Measurements from ENCODE around the gene IGSF9.

IGSF9 gene

GRCh38 chr1:159981351-159982055, 36.1 kb upstream of the IGSF9 start:
- Histone ChIP-seq H3K27ac (ENCODE audit: low read depth, low read length) (no peak overlapping the region), H3K9ac (ENCODE audit: low read length) (no peak overlapping the region), H3F3A (ENCODE audit: insufficient read depth) (no peaks in the 10 kb centered on the region), H3K9me2 (replicated peaks; ENCODE audit: insufficient read depth, low read length) (no peaks in the 10 kb centered on the region), H2AFZ (ENCODE audit: low read depth, low read length, severe bottlenecking) (no peak overlapping the region), H3K4me3 (ENCODE audit: insufficient read depth, low read length, poor library complexity, severe bottlenecking) (no peak overlapping the region), H4K20me1 (ENCODE audit: low read depth, low read length) (no peaks in the 10 kb centered on the region), H3K27me3 (ENCODE audit: low read length) (no peaks in the 10 kb centered on the region), H3K79me2 (ENCODE audit: insufficient read depth, low read length) (no peaks in the 10 kb centered on the region), H3K36me3 (ENCODE audit: low read length) (no peaks in the 10 kb centered on the region), H3K4me2 (ENCODE audit: low read depth, low read length, poor library complexity, severe bottlenecking) (no peak overlapping the region), H3K9me3 (ENCODE audit: insufficient read depth, low read length) (no peaks in the 10 kb centered on the region)
- TF ChIP-seq CTCF (IDR thresholded peaks at IDR 0.05; ENCODE audit: insufficient read depth, low read length, poor library complexity, severe bottlenecking): no peak
- no peak for TF ChIP-seq EZH2phosphoT487 (conservative IDR thresholded peaks at IDR 0.05; ENCODE audit: low read length)

- Histone ChIP-seq H3K4me2 (ENCODE audit: low read depth, low read length, poor library complexity, severe bottlenecking) (no peak overlapping the region), H3K9me3 (ENCODE audit: insufficient read depth, low read length) (no peaks in the 10 kb centered on the region), H3K9ac (ENCODE audit: low read length) (no peak overlapping the region), H3K9me2 (replicated peaks; ENCODE audit: insufficient read depth, low read length) (no peaks in the 10 kb centered on the region), H3F3A (ENCODE audit: insufficient read depth) (no peaks in the 10 kb centered on the region), H3K4me3 (ENCODE audit: insufficient read depth, low read length, poor library complexity, severe bottlenecking) (no peak overlapping the region), H4K20me1 (ENCODE audit: low read depth, low read length) (no peaks in the 10 kb centered on the region), H2AFZ (ENCODE audit: low read depth, low read length, severe bottlenecking) (no peak overlapping the region), H3K36me3 (ENCODE audit: low read length) (no peaks in the 10 kb centered on the region), H3K27me3 (ENCODE audit: low read length) (no peaks in the 10 kb centered on the region), H3K79me2 (ENCODE audit: insufficient read depth, low read length) (no peaks in the 10 kb centered on the region), H3K27ac (ENCODE audit: low read depth, low read length) (no peak overlapping the region)
- no peak for TF ChIP-seq EZH2phosphoT487 (conservative IDR thresholded peaks at IDR 0.05; ENCODE audit: low read length)
- no peak for TF ChIP-seq CTCF (IDR thresholded peaks at IDR 0.05; ENCODE audit: insufficient read depth, low read length, poor library complexity, severe bottlenecking)
Observed at GRCh38 chr1:159980786-159981185, 35.4 kb upstream of the IGSF9 start.

GRCh38 chr1:159980076-159980475, 34.7 kb upstream of the IGSF9 start:
- Histone ChIP-seq H3K36me3 (ENCODE audit: low read length) (no peaks in the 10 kb centered on the region), H3K4me2 (ENCODE audit: low read depth, low read length, poor library complexity, severe bottlenecking) (no peak overlapping the region), H3F3A (ENCODE audit: insufficient read depth) (no peaks in the 10 kb centered on the region), H4K20me1 (ENCODE audit: low read depth, low read length) (no peaks in the 10 kb centered on the region), H3K27ac (ENCODE audit: low read depth, low read length) (no peak overlapping the region), H2AFZ (ENCODE audit: low read depth, low read length, severe bottlenecking) (no peak overlapping the region), H3K4me3 (ENCODE audit: insufficient read depth, low read length, poor library complexity, severe bottlenecking) (no peak overlapping the region), H3K9me2 (replicated peaks; ENCODE audit: insufficient read depth, low read length) (no peaks in the 10 kb centered on the region), H3K9me3 (ENCODE audit: insufficient read depth, low read length) (no peaks in the 10 kb centered on the region), H3K9ac (ENCODE audit: low read length) (no peak overlapping the region), H3K79me2 (ENCODE audit: insufficient read depth, low read length) (no peaks in the 10 kb centered on the region), H3K27me3 (ENCODE audit: low read length) (no peaks in the 10 kb centered on the region)
- no peak for TF ChIP-seq CTCF (IDR thresholded peaks at IDR 0.05; ENCODE audit: insufficient read depth, low read length, poor library complexity, severe bottlenecking)
- no peak for TF ChIP-seq EZH2phosphoT487 (conservative IDR thresholded peaks at IDR 0.05; ENCODE audit: low read length)

Measured in SU-DHL-6 (cell line).